CD8-positive, alpha-beta memory T cell (primary cell): ENCODE results near the gene PLBD1. TPM values are rescaled to one million over a fixed set of nuclear protein-coding genes. Genes with fewer than 3 reads are reported as not detected.
A peak's percentile ranks its signal among the peaks of the same experiment; 100 is the strongest.

Experiments used
- CTCF ChIA-PET: fragments of 350-600 bp; sonication (Branson Sonifier 250); formaldehyde crosslinking; loops from one replicate; lab custom pipeline; 2021; ENCODE audit warnings: antibody characterized with exemption; lab: Charles Lee
- POLR2A ChIA-PET: fragments of 350-600 bp; sonication (Branson Sonifier 250); formaldehyde crosslinking; loops from one replicate; lab custom pipeline; 2021; ENCODE audit warnings: antibody characterized with exemption; lab: Charles Lee
- DNase-seq, 5 donors: peaks; one replicate each; pipeline versions ENCODE4 v3.0.0 to v3.0.0-alpha.2; 2020 to 2022; ENCODE audit warnings: mixed read lengths in 1 of 5
- H3K27ac ChIP-seq: one replicate; pipeline ENCODE4 v1.7.0; 2013; ENCODE audit warnings: low read depth, mild to moderate bottlenecking, low read length, moderate library complexity
- H3K27me3 ChIP-seq: 2 replicates; pipeline ENCODE4 v1.7.0; 2013; ENCODE audit warnings: low read length, mild to moderate bottlenecking; ENCODE audit not compliant: insufficient read depth, poor library complexity, severe bottlenecking
- H3K36me3 ChIP-seq: 2 replicates; pipeline ENCODE4 v1.7.0; 2013; ENCODE audit warnings: mild to moderate bottlenecking, low read length, moderate library complexity; ENCODE audit not compliant: insufficient read depth
- H3K4me1 ChIP-seq: 2 replicates; pipeline ENCODE4 v1.7.0; 2013; ENCODE audit warnings: mild to moderate bottlenecking, low read length, moderate library complexity; ENCODE audit not compliant: insufficient read depth
- H3K4me3 ChIP-seq: 2 replicates; pipeline ENCODE4 v1.7.0; 2013; ENCODE audit warnings: mild to moderate bottlenecking, low read length
- H3K9me3 ChIP-seq: 2 replicates; pipeline ENCODE4 v1.7.0; 2013; ENCODE audit warnings: mild to moderate bottlenecking, low read length
- H3K27ac Mint-ChIP-seq, 8 donors: one replicate each; pipeline ENCODE4 v1.8.0; 2020 to 2021; ENCODE audit warnings: mixed read lengths in 8 of 8, mild to moderate bottlenecking in 6 of 8, inconsistent platforms in 3 of 8, moderate library complexity in 3 of 8
- H3K27me3 Mint-ChIP-seq, 2 donors: one replicate each; pipeline ENCODE4 v1.8.0; 2020 to 2021; ENCODE audit warnings: mixed read lengths in 2 of 2, mild to moderate bottlenecking in 1 of 2, moderate library complexity in 1 of 2
- H3K36me3 Mint-ChIP-seq, 3 donors: one replicate each; pipeline ENCODE4 v1.8.0; 2020 to 2021; ENCODE audit warnings: mixed read lengths in 3 of 3, inconsistent platforms in 1 of 3, mild to moderate bottlenecking in 1 of 3
- H3K4me1 Mint-ChIP-seq, 3 donors: one replicate each; pipeline ENCODE4 v1.8.0; 2020 to 2021; ENCODE audit warnings: mixed read lengths in 3 of 3, inconsistent platforms in 1 of 3, mild to moderate bottlenecking in 1 of 3
- H3K4me3 Mint-ChIP-seq, 7 donors: one replicate each; pipeline ENCODE4 v1.8.0; 2020 to 2021; ENCODE audit warnings: mixed read lengths in 7 of 7, mild to moderate bottlenecking in 6 of 7, moderate library complexity in 4 of 7, inconsistent platforms in 2 of 7
- H3K9me3 Mint-ChIP-seq, 5 donors: one replicate each; pipeline ENCODE4 v1.8.0; 2020 to 2022; ENCODE audit warnings: mixed read lengths in 5 of 5, mild to moderate bottlenecking in 3 of 5, moderate library complexity in 2 of 5, inconsistent platforms in 1 of 5
- polyA plus RNA-seq: library from polyadenylated mRNA; unstranded; fragments of 300-500 nt; fragmentation: Illumina TruSeq; gene quantifications from one replicate; pipeline ENCODE4 v1.2.3, GENCODE V29; 2021
- total RNA-seq, 2 experiments: library from RNA; stranded (reverse); gene quantifications; one replicate each; pipeline ENCODE4 v1.2.3, GENCODE V29; 2021

Gene PLBD1, protein sequence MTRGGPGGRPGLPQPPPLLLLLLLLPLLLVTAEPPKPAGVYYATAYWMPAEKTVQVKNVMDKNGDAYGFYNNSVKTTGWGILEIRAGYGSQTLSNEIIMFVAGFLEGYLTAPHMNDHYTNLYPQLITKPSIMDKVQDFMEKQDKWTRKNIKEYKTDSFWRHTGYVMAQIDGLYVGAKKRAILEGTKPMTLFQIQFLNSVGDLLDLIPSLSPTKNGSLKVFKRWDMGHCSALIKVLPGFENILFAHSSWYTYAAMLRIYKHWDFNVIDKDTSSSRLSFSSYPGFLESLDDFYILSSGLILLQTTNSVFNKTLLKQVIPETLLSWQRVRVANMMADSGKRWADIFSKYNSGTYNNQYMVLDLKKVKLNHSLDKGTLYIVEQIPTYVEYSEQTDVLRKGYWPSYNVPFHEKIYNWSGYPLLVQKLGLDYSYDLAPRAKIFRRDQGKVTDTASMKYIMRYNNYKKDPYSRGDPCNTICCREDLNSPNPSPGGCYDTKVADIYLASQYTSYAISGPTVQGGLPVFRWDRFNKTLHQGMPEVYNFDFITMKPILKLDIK
- under 1 TPM in 1 of 2 experiments, not detected in 1; 0.24 TPM for total RNA-seq
- not detected for polyA plus RNA-seq

DNA sequence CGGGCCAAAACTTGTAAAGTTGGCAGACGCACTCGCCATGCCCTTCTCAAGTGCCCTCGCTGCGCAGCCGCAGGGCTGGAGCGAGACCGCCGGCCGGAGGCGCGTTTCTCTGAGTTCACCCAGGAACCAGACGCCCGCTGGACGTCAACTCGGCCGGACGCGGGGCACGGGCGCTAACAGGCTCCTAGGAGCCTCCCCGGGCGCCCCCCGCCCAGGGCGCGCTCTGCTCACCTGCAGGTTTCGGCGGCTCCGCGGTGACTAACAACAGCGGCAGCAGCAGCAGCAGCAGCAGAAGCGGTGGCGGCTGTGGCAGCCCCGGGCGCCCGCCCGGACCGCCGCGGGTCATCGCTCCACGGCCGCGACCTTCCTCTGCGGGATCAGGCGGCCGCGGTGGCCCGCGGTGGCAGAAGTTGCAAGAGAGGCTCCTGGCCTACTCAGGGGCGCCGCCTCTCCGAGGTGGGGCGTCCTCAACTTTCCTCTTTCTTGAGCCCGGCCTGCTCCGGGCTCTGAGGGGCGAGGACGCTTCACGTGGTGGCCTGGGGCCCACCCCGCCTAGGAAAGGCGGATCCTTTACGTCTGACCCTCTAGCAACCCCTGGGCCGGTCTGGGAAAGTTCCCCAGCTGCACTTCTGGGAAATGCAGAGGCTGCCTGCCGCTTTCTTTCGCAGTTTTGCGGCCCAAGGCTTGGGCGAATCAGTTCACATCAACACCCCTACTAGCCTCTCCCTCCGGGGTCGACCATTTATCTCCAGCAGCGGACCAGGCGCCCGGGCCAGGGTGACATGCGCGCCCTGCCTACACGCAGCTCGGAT is at the start of gene PLBD1:
TSS of gene PLBD1 (minus strand) at position 533 of the 812 bp plus-strand sequence. CDS start at position 346, 187 bp downstream.
- H3K4me3 ChIP-seq = no peak within 1 kb of the TSS
- peaks cover 41 to 51% of the 10 kb centered on the region in 2 donors for H3K27me3 Mint-ChIP-seq
- ChIA-PET POLR2A (no interaction called here), CTCF (no interaction called here)
- H3K36me3 ChIP-seq = no peaks in the 10 kb centered on the region
- H3K9me3 ChIP-seq = no peaks in the 10 kb centered on the region
- H3K27ac Mint-ChIP-seq = peak within 1 kb of the TSS in 1 of 8 donors; percentile 30
- H3K36me3 Mint-ChIP-seq = no peaks in the 10 kb centered on the region
- DNase-seq = no peak
- H3K4me1 ChIP-seq = no peaks in the 10 kb centered on the region
- H3K27me3 ChIP-seq = peaks cover 4% of the 10 kb centered on the region
- peak within 1 kb of the TSS; percentile 38 for H3K27ac ChIP-seq
- peaks cover 3 to 9% (median 5%) of the 10 kb centered on the region in 3 donors for H3K4me1 Mint-ChIP-seq
- peak within 1 kb of the TSS in 4 of 7 donors; percentile 20 to 55 (median 33) for H3K4me3 Mint-ChIP-seq
- no peaks in the 10 kb centered on the region for H3K9me3 Mint-ChIP-seq

DNA sequence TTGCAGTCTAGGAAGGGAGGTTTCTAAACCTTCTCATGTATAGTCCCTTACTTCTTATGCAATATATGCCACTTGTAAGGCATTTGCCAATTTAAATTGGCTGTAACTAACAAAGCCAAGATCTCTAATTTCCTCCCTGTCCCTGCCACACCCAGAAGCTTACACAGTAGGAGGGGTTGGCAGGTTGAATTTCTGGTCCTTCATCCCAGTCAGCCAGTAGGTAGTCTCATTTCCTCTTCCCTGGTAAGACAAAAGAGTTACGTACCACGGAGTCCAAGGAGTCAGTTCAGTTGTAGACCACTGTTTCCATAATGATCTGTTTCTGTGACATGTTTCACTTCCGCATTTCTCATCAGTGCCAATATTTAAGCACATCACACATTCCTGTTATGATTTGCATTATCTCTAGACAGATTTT is 47.0 kb upstream of the PLBD1 start:
- Histone ChIP-seq H3K27ac (no peak overlapping the region), H3K36me3 (no peaks in the 10 kb centered on the region), H3K4me3 (no peak overlapping the region), H3K9me3 (no peaks in the 10 kb centered on the region), H3K4me1 (no peaks in the 10 kb centered on the region), H3K27me3 (peaks cover 4% of the 10 kb centered on the region)
- H3K9me3 Mint-ChIP-seq = peaks cover 7 to 17% (median 14%) of the 10 kb centered on the region in 5 donors
- H3K4me1 Mint-ChIP-seq = peaks cover 0 to 2% (median 0%) of the 10 kb centered on the region in 3 donors
- no peak for DNase-seq
- CTCF ChIA-PET = no interaction called here
- peaks cover 8 to 57% of the 10 kb centered on the region in 2 donors for H3K27me3 Mint-ChIP-seq
- POLR2A ChIA-PET = no interaction called here
- no peak overlapping the region for H3K27ac Mint-ChIP-seq
- no peak overlapping the region for H3K4me3 Mint-ChIP-seq
- H3K36me3 Mint-ChIP-seq = peaks cover 0 to 10% (median 1%) of the 10 kb centered on the region in 3 donors

DNA sequence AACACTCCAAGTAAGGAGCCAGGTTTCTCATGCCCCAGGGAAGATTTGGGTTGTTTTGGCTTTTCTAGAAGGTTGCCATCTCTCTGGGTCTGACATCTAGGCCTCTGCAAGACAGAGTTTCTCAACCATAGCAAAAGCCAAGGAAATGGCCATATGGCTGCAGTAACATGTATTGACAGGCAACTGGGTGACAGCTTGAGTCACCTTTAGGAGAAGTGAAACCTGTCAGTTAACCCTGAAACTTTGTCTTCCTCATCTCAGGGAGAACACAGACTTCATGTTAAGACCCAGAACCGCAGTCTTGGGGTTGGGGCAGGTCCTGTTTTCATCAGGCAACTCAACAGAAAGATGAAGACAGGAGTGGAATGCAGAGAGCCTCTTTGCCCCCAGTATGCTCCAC is 46.0 kb upstream of the PLBD1 start:
- Histone ChIP-seq H3K4me1 (no peaks in the 10 kb centered on the region), H3K27ac (no peak overlapping the region), H3K4me3 (no peak overlapping the region), H3K27me3 (peaks cover 4% of the 10 kb centered on the region), H3K36me3 (no peaks in the 10 kb centered on the region), H3K9me3 (no peaks in the 10 kb centered on the region)
- peaks cover 0 to 10% (median 1%) of the 10 kb centered on the region in 3 donors for H3K36me3 Mint-ChIP-seq
- H3K27ac Mint-ChIP-seq = no peak overlapping the region
- no peaks in the 10 kb centered on the region for H3K4me1 Mint-ChIP-seq
- peaks cover 6 to 49% of the 10 kb centered on the region in 2 donors for H3K27me3 Mint-ChIP-seq
- ChIA-PET POLR2A (no interaction called here), CTCF (interaction anchor here (0.5 kb wide), 1 partner anchor 1243 kb away, joined by 3 read pairs; no protein-coding TSS in a partner anchor)
- no peak for DNase-seq
- peaks cover 12 to 19% (median 17%) of the 10 kb centered on the region in 5 donors for H3K9me3 Mint-ChIP-seq
- no peak overlapping the region for H3K4me3 Mint-ChIP-seq

DNA sequence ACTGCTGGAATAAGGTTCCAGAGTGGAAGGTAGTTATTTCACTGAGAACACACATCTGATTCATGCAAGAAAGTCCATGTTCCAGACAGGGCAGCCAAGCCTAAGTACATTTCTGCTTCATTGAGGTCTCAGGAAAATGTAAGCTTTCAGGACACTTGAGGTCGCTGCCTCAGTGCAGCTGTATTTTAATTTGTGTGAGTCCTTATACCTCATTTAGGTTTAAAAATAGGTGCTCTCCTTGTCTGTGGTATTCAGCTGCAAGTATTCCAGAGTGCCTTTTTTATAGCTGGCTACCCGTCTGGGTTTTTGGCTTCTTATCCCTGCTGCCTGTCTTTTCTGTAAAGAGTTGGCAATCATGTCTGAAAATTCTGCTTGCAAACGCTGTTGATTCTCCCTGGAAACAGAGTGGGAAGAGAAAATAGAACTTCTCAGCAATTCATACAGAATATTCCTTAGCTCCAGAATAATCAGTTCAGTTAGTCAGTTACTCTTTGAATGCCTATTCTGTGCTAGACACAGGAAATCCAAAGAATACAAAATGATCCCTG is 45.3 kb upstream of the PLBD1 start:
- POLR2A ChIA-PET = no interaction called here

DNA sequence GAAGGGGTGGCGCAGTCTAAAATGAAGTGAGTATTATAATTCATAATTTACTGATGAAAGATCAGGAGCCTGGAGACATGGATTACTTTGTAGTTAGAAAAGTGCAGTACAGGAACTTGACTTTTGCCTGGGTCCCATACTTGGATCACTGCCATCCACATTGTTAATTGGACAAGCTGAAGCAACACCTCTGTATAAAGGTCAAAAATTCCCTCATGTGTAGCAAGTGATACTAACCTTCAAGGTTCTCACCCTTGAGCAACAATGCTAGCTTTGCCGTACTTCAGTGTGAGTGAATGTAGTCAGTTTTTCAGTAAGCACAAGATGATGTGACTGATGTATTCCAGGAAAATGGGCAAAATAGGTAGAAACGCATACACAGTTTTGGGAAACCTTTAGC is 44.6 kb upstream of the PLBD1 start:
- Histone ChIP-seq H3K27me3 (peaks cover 4% of the 10 kb centered on the region), H3K9me3 (no peaks in the 10 kb centered on the region), H3K4me1 (no peaks in the 10 kb centered on the region), H3K4me3 (no peak overlapping the region), H3K27ac (no peak overlapping the region), H3K36me3 (no peaks in the 10 kb centered on the region)
- peaks cover 25 to 32% (median 29%) of the 10 kb centered on the region in 5 donors for H3K9me3 Mint-ChIP-seq
- no peaks in the 10 kb centered on the region for H3K4me1 Mint-ChIP-seq
- H3K27ac Mint-ChIP-seq = no peak overlapping the region
- no peak overlapping the region for H3K4me3 Mint-ChIP-seq
- H3K27me3 Mint-ChIP-seq = peaks cover 6 to 41% of the 10 kb centered on the region in 2 donors
- DNase-seq = no peak
- POLR2A ChIA-PET = no interaction called here
- H3K36me3 Mint-ChIP-seq = peaks cover 0 to 10% (median 1%) of the 10 kb centered on the region in 3 donors
- CTCF ChIA-PET = no interaction called here

More for the DNA sequence above, 45.3 kb upstream of the PLBD1 start:
- DNase-seq = no peak
- H3K4me3 ChIP-seq = no peak overlapping the region
- Mint-ChIP-seq H3K4me3 (no peak overlapping the region), H3K4me1 (no peaks in the 10 kb centered on the region), H3K27ac (no peak overlapping the region), H3K36me3 (peaks cover 0 to 10% (median 1%) of the 10 kb centered on the region in 3 donors), H3K9me3 (peaks cover 20 to 25% (median 22%) of the 10 kb centered on the region in 5 donors), H3K27me3 (peaks cover 6 to 48% of the 10 kb centered on the region in 2 donors)
- no peaks in the 10 kb centered on the region for H3K4me1 ChIP-seq
- no peaks in the 10 kb centered on the region for H3K9me3 ChIP-seq
- peaks cover 4% of the 10 kb centered on the region for H3K27me3 ChIP-seq
- no peaks in the 10 kb centered on the region for H3K36me3 ChIP-seq
- CTCF ChIA-PET = interaction anchor here (0.5 kb wide), 1 partner anchor 1244 kb away, joined by 3 read pairs; no protein-coding TSS in a partner anchor
- H3K27ac ChIP-seq = no peak overlapping the region

DNA sequence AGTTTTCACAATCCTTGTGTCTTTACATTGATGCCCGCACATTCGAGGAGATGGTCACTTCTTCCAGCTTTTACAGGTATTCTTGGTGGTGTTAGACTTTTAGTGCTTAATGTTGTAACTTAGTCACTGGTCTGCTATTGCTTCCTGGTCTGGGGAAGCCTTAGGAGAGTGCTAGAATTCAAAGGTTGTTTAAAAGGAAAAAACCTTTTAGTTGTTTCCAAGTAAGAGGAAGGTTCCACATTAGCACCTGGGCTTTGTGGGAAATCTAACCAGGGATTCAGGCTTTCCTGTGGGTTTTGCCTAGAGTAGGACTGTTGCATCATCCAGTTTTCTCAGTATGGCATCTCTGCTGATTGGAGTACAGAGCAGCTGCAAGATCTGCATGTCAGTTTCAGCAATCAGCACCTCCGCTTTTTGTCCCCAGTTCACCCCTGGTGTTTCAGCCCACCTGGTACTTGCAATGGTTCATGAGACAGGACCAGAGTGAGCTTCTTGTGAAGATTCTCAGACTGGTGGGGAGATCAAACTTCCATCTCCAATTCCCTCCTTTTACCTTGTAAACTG is 44.0 kb upstream of the PLBD1 start:
- CTCF ChIA-PET = interaction anchor here (1.1 kb wide), 1 partner anchor 9 kb away, joined by 3 read pairs; no protein-coding TSS in a partner anchor

DNA sequence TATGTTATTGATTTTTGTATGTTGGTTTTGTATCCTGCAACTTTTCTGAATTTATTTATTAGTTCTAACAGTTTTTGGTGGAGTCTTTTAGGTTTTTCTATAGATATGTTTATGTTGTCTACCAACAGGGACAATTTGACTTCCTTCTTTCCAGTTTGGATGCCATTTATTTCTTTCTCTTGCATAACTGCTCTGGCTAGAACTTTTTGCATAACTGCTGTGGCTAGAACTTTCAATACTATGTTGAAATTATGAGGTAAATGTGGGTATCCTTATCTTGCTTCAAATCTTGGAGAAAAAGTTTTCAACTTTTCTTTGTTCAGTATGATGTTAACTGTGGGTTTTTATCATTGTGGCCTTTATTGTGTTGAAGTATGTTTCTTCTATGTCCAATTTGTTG is 39.9 kb upstream of the PLBD1 start:
- peaks cover 11 to 23% of the 10 kb centered on the region in 2 donors for H3K27me3 Mint-ChIP-seq
- H3K36me3 Mint-ChIP-seq = peaks cover 0 to 26% (median 2%) of the 10 kb centered on the region in 3 donors
- no peak overlapping the region for H3K4me3 Mint-ChIP-seq
- Histone ChIP-seq H3K4me3 (no peak overlapping the region), H3K4me1 (no peaks in the 10 kb centered on the region), H3K9me3 (no peaks in the 10 kb centered on the region), H3K36me3 (no peaks in the 10 kb centered on the region), H3K27me3 (no peaks in the 10 kb centered on the region), H3K27ac (no peak overlapping the region)
- peaks cover 40 to 67% (median 55%) of the 10 kb centered on the region in 5 donors for H3K9me3 Mint-ChIP-seq
- POLR2A ChIA-PET = no interaction called here
- no peak overlapping the region for H3K27ac Mint-ChIP-seq
- CTCF ChIA-PET = no interaction called here
- DNase-seq = no peak
- no peaks in the 10 kb centered on the region for H3K4me1 Mint-ChIP-seq

More for the DNA sequence above, 44.0 kb upstream of the PLBD1 start:
- Histone ChIP-seq H3K36me3 (no peaks in the 10 kb centered on the region), H3K27me3 (peaks cover 4% of the 10 kb centered on the region), H3K9me3 (no peaks in the 10 kb centered on the region), H3K4me1 (no peaks in the 10 kb centered on the region), H3K4me3 (no peak overlapping the region), H3K27ac (no peak overlapping the region)
- H3K9me3 Mint-ChIP-seq = peaks cover 25 to 35% (median 33%) of the 10 kb centered on the region in 5 donors
- H3K4me3 Mint-ChIP-seq = no peak overlapping the region
- no peak for DNase-seq
- peaks cover 6 to 37% of the 10 kb centered on the region in 2 donors for H3K27me3 Mint-ChIP-seq
- H3K27ac Mint-ChIP-seq = no peak overlapping the region
- H3K36me3 Mint-ChIP-seq = peaks cover 0 to 12% (median 1%) of the 10 kb centered on the region in 3 donors
- POLR2A ChIA-PET = no interaction called here
- H3K4me1 Mint-ChIP-seq = no peaks in the 10 kb centered on the region
